GM19328 (cell line): ENCODE results near the gene C10orf71.

Experiments
- ATAC-seq: cut with Tn5 transposase; IDR thresholded peaks from one replicate; pipeline ENCODE4 v1.9.1; 2021; ENCODE audit warnings: mild to moderate bottlenecking, moderate library complexity; ENCODE audit not compliant: unreplicated experiment

C10orf71 gene

GRCh38 chr10:49290607-49291006, 8.4 kb upstream of the C10orf71 start:
- ATAC-seq: no peak

DNA sequence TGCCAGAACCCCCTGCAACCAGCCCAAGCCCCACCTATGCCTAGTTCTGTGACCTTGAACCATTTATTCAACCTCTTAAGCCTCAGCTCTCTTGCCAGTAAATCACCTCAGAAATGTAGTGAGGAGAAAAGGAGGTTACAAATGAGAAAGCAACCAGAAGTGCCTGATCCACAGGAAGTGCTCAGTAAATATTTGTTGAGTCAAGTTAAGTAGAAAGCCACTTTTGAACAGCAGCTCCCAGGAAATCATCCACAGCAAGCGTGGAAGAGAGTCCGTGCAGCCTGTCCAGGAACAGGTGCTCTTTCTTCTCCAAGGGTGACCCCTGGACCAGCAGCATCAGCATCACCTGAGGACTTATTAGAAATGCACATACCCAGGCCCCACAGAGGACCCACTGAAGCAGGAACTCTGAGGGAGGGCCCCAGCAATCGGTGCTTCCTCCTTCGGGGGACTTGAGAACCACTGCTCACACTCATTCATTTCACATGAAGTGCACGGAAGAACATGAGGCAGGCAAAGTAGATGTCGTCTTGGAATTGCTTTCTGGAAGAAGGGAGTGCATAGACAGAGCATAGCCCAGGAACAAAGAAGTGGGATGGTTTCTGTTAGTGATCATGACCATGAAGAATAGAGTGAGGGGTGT, 6.3 kb upstream of the C10orf71 start:
- no peak for ATAC-seq

DNA sequence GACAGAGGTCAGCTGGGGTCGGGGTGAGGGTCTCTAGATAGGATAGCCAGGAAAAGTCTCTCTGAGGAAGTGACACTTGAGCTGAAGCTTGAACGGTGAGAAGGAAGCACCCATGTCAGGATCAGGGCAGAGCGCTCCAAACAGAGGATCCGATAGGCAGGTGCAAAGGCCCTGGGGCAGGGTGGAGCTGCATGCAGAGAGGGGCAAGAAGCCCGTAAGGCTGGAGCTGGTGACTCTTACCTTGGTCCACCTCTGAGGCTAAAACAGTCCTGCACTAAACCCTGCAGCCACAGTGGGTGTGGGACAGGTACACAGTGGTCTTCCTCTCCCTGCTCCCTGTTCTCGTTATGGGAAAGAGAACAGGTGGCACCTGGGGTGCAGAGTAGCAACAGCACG, 5.8 kb upstream of the C10orf71 start:
- ATAC-seq: no peak

DNA sequence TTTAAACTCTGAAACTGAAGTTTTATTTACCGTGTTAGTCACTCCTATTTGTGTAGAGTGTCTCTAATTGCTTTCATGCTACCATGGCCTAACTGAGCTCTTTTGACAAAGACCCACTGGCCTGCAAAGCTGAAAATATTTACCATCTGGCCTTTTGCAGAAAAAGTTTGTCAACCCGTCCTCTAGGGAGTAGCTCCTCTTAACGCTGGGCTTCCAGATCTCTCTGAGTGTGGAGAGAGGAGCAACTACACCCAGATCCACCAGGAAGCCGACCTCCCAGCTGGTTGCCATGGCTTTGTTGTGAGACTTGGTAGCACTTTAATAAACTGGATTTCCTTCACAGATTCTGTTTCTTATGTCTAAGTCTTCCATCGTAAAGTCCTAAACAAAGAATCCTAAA, 4.2 kb upstream of the C10orf71 start:
- no peak for ATAC-seq

GRCh38 chr10:49295297-49295696, 3.7 kb upstream of the C10orf71 start:
- ATAC-seq: no peak

GRCh38 chr10:49296382-49296781, 2.6 kb upstream of the C10orf71 start:
- no peak for ATAC-seq

GRCh38 chr10:49296836-49297235, 2.1 kb upstream of the C10orf71 start:
- ATAC-seq: no peak

DNA sequence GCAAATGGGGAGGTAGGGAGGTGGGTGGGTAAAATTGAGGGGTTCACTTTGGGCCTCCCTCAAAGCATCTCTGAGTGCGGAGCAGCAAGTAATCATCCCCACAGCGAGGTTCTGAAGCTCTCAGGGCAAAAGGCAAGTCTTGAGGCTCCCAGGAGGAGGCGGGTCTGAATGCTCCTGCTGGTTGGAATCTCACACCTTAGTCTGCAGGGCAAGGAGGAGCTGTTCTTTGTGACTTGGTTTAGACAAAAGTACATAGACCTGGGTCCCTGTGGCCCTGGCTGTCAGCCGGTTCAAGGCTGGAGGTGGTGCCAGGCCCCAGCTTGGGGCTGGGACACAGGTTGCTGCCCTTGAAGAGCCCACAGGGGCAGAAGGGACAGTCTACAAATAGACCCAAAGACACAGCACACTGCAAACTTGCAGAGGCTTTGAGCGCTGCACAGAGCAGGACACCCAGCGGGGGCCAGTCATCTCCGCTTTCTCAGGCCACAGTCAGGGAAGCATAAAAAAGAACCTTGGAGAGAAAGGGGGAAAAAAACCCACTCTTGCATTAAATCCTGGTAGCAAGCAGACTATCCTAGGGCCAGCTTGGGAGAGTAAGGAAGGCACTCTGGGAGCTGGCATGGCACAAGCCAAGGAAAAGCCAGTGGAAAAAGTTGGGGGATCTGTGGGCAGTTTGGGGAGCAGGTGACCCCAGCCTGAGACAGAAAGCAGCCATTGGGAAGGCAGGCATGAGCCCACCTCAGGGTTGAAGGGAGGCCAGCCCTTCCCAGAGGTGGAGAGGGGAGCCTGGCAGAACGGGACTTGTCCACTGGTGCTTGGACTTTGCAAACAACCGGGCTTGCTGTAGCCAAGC, 926 bp upstream of the C10orf71 start:
- ATAC-seq: no peak

GRCh38 chr10:49298671-49298982, 343 bp upstream of the C10orf71 start:
- ATAC-seq: no peak

- no peak for ATAC-seq
Measured at GRCh38 chr10:49299816-49300139, 808 bp downstream of the C10orf71 start.

GRCh38 chr10:49300140-49300974, 1.4 kb downstream of the C10orf71 start:
- ATAC-seq: no peak

DNA sequence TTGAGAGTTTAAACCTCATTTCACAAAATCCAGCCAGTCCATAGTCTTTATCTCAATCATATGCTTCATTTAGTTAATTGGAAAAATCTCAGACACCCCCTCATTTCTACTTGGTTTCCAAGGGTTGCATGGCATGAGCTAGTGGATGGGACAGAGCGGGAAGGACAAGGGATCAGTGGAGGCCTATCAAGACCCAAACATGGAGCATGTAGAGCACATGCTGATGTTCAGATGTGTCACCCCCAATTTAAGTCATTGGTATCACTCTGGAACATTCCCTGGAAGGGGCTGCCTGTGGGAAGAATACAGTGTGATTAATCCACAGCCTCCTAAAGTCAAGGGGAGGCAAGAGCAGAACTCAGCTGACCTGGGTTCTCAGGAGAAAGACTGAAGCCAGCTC, 2.3 kb downstream of the C10orf71 start:
- no peak for ATAC-seq

GRCh38 chr10:49302088-49302487, 3.1 kb downstream of the C10orf71 start:
- ATAC-seq: no peak

GRCh38 chr10:49303711-49304110, 4.7 kb downstream of the C10orf71 start:
- no peak for ATAC-seq

DNA sequence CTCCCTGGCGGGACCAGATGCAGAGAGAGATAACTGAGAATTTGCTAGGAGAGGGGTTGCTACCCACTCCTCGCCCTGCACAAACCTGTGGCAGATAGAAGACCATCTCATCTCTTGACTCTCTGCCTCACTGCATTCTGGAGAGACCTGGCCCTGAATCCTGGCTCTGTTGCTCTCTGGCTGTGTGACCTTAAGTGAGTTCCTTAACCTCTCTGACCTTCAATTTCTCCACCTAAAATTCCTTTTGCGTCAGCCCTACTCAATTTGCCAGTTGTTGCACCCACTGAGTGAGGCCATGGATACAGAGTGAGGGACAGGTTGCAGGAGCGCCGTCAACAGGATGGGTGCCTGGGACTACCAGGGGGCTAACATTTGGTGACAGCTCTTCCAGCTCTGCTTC, 5.2 kb downstream of the C10orf71 start:
- ATAC-seq: no peak

GRCh38 chr10:49307921-49308320, 9.0 kb downstream of the C10orf71 start:
- ATAC-seq: no peak

DNA sequence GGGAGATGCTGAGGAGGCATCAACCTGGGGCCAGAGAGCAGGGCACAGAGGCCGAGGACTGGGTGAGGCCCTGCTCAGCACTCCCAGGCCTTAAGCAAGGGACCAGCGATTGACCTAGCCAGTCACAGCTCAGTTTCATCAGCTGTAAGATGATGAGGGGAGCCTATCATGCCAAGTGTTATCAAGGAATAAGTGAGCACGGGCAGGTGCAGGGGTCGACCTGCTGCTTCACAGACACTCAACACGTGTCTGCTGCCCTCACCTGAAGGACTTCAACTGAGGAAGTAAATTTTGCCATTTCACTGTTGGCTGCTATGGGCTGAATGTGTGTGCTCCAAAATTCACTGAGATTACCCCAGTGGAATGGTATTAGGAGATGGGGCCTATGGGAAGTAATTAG, 9.9 kb downstream of the C10orf71 start:
- no peak for ATAC-seq

GRCh38 chr10:49309691-49310411, 10.9 kb downstream of the C10orf71 start:
- ATAC-seq: no peak

GRCh38 chr10:49310460-49310859, 11.5 kb downstream of the C10orf71 start:
- no peak for ATAC-seq

DNA sequence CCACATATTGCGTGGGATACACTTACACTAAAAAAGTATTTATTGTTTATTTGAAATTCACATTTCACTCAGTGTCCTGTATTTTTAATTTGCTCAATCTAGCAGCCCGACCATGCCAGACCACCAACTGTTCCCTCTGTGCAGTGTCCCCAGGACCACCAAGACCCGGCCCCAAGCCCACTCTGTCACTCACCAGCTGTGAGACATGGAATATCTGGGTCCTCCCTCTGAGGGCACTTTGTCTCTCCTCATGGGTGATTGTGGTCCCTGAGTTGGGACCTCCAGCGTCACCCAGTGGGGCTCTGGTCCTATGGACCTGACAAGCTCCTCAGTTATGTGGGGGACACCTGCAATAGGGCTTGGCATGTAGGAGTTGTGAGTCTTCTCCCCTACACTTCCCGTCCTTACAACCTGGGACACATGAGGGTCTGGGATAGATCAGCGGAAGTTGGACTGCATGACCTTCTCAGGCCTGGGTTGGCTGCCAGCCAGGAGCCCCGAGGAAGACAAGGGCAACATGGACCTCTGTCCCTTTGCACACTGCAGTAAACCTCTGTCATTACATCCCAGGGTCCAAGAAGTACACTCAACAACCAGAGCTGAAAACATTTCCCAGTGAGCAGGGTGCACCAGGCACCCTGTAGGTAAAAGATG, 12.1 kb downstream of the C10orf71 start:
- ATAC-seq: no peak
